Ammon's horn (tissue), 1 donor: ENCODE results near the gene PTTG2.

Source experiments
- DNase-seq: peaks from one replicate; pipeline ENCODE4 v3.0.0-alpha.2; 2016; ENCODE audit warnings: low spot score

Gene PTTG2

GRCh38 chr4:37985730-37986275, 25.6 kb downstream of the PTTG2 start:
- DNase-seq = no peak

- no peak for DNase-seq
Measured at GRCh38 chr4:37988670-37989069, 28.5 kb downstream of the PTTG2 start.

- no peak for DNase-seq
Measured at GRCh38 chr4:37989398-37990260, 29.4 kb downstream of the PTTG2 start.

GRCh38 chr4:37990731-37991245, 30.6 kb downstream of the PTTG2 start:
- no peak for DNase-seq

GRCh38 chr4:37991623-37992410, 31.6 kb downstream of the PTTG2 start:
- DNase-seq = no peak

- no peak for DNase-seq
Measured at GRCh38 chr4:37993806-37994205, 33.6 kb downstream of the PTTG2 start.

GRCh38 chr4:37994569-37994968, 34.4 kb downstream of the PTTG2 start:
- no peak for DNase-seq

- DNase-seq = no peak
Measured at GRCh38 chr4:37995299-37995821, 35.2 kb downstream of the PTTG2 start.

- no peak for DNase-seq
Measured at GRCh38 chr4:37995981-37996775, 36.0 kb downstream of the PTTG2 start.

GRCh38 chr4:37998226-37998625, 38.0 kb downstream of the PTTG2 start:
- DNase-seq = no peak

- DNase-seq = no peak
Measured at GRCh38 chr4:37999000-37999716, 39.0 kb downstream of the PTTG2 start.

GRCh38 chr4:37999965-38000364, 39.8 kb downstream of the PTTG2 start:
- no peak for DNase-seq

GRCh38 chr4:38001927-38002326, 41.7 kb downstream of the PTTG2 start:
- no peak for DNase-seq

- no peak for DNase-seq
Measured at GRCh38 chr4:38002451-38003071, 42.4 kb downstream of the PTTG2 start.

GRCh38 chr4:38003102-38003501, 42.9 kb downstream of the PTTG2 start:
- DNase-seq = no peak

- DNase-seq = no peak
Measured at GRCh38 chr4:38003628-38004027, 43.4 kb downstream of the PTTG2 start.

GRCh38 chr4:38004062-38004461, 43.9 kb downstream of the PTTG2 start:
- DNase-seq = no peak

- DNase-seq = no peak
Measured at GRCh38 chr4:38004887-38005286, 44.7 kb downstream of the PTTG2 start.

- DNase-seq = no peak
Measured at GRCh38 chr4:38005637-38006036, 45.4 kb downstream of the PTTG2 start.

GRCh38 chr4:38007645-38008044, 47.4 kb downstream of the PTTG2 start:
- DNase-seq = no peak
